Measurements from ENCODE around the gene PAX5.

DNA sequence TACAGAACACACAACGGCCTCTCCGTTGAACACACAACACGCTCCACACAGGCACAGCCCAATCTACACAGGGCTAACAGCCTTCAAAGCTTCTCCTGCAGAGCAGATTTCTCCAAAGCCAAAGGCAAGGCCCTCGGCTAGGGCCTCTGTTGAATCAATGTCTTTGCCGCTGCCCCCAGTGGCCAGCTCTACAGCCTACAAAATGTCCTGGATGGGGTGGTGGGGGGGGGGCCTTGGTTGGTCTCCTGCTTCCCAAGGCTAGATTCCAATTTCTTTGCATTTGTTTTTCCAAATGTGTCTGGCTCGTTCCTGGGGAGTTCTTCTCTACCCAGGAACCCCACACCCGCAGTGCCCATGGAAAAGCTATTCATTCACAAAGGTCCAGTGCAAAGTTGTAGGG is 167.2 kb downstream of the PAX5 start:
- TF ChIP-seq CTCF (IDR thresholded peaks at IDR 0.05) = no peak
- TF ChIP-seq POLR2A (IDR thresholded peaks at IDR 0.05) = no peak

All from esophagus squamous epithelium (tissue), 4 donors.